ENCODE results near the gene TRIM47.

TRIM47 gene

DNA sequence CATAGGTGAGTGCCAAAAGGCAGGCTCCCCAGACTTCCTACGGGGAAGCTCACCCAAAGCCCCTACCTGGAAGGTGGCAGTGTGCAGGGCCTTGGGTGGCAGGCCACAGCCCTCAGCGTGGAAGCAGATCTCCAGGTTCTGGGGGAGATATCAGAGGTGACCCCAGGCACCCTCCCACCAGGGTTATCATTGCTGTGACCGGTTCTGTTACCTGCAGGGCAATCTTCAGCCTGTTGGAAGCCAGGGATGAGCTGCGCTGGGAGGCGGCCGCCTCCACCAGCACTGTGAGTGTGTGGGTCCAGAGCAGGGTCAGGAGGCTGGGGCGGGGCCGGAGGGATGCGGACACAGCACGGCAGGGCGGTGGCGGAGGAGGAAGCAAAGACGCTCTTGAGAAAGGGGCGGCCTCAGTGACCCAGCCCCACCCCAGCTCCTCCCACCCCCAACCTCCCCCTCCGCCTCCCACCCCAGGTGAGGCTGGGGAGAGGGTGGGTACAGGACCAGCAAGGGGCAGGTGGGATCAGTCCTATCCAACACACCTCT lies 47.3 kb downstream of the TRIM47 start:
- DNase-seq (ENCODE audit: low spot score): no peak

DNA sequence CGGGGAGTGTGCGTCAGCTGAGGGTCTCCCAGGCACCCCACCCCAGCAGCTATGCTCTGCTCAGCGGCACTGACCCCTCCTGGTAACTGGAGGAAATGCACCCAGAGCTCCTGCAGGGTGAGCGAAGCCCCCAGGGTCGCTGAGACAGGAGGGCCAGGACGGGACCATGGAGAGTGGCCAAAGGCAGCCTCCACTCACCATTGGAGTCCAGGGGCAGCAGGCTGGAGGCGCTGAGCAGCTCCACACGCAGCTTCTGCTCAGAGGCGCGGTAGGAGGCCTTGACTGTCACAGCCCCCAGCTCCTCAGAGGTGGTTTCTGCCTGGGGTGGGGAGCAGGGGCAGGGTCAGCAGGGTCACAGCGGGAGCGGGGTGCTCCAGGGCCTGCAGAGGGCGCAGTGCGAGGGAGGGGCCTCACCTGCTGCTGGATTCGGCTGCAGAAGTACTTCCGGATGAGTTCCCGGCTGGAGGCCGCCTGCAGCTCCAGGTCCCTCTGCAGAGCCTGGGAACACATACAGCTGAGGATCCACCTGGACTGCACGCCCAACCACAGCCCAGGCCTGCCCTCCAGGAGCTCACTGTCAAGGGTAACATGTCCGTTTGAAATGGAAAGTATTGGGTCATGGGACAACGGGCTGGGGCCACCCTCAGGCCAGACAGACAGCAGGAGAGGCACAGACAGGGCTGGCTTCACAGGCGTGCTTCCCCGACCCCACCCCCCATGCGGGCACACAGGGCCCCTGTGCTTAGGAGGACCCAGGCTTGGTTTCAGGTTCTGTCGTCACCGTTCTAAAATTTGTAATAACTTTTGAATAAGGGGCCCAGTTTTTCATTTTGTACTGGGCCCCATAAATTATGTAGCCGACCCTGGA lies 48.0 kb downstream of the TRIM47 start:
- DNase-seq (ENCODE audit: low spot score): no peak

DNA sequence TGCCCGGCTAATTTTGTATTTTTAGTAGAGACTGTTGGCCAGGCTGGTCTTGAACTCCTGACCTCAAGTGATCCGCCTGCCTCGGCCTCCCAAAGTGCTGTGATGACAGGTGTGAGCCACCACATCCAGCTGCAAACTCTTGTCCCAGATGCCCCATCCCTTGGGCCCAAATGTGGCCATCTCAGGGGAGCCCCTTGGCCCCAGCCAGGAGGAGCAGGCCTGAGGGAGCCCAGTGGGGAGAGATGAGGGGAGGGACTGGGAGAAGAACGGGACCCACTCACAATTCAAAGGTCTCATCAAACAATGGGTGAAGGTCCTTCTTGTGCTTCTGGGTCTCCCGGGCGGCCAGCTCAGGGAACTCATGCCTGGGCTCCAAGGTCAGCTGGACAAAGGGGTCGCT lies 48.6 kb downstream of the TRIM47 start:
- no peak for DNase-seq (ENCODE audit: low spot score)

DNA sequence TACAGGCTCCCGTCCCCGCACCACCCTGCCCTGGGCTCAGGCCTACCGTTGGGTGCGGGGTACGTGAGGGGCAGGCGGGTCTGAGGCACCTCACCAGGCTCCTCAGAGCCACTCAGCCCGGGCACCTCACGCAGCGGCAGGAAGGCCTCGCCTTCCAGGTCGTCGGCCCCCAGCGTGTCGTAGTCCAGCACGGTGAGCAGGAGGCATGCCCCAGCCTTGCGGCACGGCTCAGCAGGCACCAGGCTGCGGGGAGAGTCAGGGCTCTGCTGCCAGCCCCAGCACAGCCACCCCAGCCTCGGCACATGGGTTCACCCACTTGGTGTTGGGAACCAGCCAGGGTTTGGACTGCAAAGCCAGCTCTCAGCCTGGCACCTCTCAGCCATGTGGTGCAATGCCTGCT lies 49.6 kb downstream of the TRIM47 start:
- no peak for DNase-seq (ENCODE audit: low spot score)

- no peak for DNase-seq (ENCODE audit: low spot score)
Measured at GRCh38 chr17:75828076-75828400, 50.3 kb downstream of the TRIM47 start.

DNA sequence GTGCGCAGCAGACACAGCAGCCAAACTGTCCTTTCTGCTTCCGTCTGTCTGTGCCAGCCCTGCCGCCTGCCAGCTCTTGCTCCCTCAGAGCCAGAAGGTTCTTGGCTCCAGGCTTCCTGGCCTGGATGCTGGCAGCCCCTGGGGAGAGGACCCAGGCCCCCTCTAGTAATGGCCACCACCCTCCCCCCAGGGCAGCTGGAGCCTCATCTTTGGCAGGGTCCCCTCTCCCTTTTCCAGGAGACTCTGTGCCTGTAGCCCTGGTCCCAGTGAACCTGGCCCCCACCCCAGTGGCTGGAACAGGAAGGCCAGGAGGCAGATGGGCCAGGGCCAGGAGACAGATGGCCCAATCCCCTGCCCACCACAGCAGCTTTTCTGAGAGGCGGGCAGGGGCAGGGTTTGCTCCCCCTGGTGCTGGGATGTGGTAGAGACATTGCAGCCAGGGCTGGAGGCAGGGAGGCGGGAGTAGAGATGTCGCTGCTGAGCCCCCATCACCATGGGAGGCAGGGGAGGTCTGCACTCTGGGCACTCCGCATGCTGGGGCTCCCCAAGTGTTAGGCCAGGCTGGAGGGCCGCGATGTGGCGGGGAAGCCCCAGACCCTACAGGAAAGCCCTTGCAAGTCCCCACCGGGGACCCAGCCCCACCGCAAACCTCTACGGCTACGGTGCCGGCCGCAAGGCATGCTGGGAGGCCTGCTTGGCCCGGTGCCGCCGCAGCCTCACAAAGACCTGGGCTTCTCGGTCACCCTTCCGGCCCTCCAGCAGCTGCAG lies 50.9 kb downstream of the TRIM47 start:
- no peak for DNase-seq (ENCODE audit: low spot score)

- no peak for DNase-seq (ENCODE audit: low spot score)
Measured at GRCh38 chr17:75826561-75827307, 51.6 kb downstream of the TRIM47 start.

DNA sequence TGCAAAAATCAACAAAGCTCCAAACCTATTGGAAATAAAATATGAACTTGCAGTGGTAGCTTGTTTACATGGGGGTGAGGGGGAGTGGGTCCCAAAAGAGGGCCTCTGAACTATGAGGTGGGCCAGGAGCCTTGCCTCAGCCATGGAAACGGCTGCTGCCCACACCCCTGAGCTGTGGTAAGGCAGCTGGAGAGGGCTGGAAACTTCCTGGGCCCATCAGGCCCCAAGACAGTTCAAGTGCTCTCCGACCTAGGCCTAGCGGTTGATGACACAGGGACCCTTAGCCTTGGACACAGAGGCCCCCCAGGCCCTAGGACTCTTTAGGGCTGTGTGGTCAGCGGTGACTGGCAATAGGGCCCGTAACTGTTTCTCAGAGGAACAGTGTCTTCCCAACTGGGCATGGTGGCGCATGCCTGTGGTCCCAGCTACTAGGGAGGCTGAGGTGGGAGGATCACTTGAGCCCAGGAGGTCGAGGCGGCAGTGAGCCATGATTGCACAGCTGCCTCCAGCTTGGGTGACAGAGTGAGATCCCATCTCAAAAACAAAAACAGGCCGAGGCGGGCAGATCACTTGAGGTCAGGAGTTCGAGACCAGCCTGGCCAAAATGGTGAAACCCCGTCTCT lies 52.5 kb downstream of the TRIM47 start:
- DNase-seq (ENCODE audit: low spot score): no peak

GRCh38 chr17:75825149-75825552 lies 53.2 kb downstream of the TRIM47 start:
- DNase-seq (ENCODE audit: low spot score): no peak

GRCh38 chr17:75824666-75825065 lies 53.7 kb downstream of the TRIM47 start:
- DNase-seq (ENCODE audit: low spot score): no peak
